ENCODE results near the gene RHOT2. TPM values are rescaled to one million over a fixed set of nuclear protein-coding genes. Genes with fewer than 3 reads are reported as not detected.

Gene RHOT2
- total RNA-seq, 1 experiment from 2014 or later, result 184 TPM

- peaks cover 10% of the 10 kb centered on the region for H3K4me1 ChIP-seq (ENCODE audit: insufficient read depth, low read length, poor library complexity, severe bottlenecking)
- no peak overlapping the region for H3K27ac ChIP-seq (ENCODE audit: low read depth, low read length, poor library complexity, severe bottlenecking)
- H3K9me3 ChIP-seq (ENCODE audit: low read depth, low read length, poor library complexity, severe bottlenecking), result no peaks in the 10 kb centered on the region
- no peaks in the 10 kb centered on the region for H3K27me3 ChIP-seq (replicated peaks; ENCODE audit: insufficient read depth, low read depth, low read length, poor library complexity)
- no TSS peak for BruUV-seq (replicated peaks)
- no peak overlapping the region for H3K4me3 ChIP-seq (ENCODE audit: low read depth, low read length, poor library complexity, severe bottlenecking)
- intact Hi-C loops (cut with micrococcal nuclease; ENCODE audit: unreplicated experiment), result loop anchor here (5.0 kb wide), 1 partner anchor 52 kb away; no protein-coding TSS in a partner anchor
- no peak for DNase-seq (ENCODE audit: low spot score)
- no peak for TF ChIP-seq EZH2 (IDR thresholded peaks at IDR 0.05; ENCODE audit: borderline replicate concordance, low read depth, low read length, poor library complexity, severe bottlenecking)
- TF ChIP-seq, protein P1, sequence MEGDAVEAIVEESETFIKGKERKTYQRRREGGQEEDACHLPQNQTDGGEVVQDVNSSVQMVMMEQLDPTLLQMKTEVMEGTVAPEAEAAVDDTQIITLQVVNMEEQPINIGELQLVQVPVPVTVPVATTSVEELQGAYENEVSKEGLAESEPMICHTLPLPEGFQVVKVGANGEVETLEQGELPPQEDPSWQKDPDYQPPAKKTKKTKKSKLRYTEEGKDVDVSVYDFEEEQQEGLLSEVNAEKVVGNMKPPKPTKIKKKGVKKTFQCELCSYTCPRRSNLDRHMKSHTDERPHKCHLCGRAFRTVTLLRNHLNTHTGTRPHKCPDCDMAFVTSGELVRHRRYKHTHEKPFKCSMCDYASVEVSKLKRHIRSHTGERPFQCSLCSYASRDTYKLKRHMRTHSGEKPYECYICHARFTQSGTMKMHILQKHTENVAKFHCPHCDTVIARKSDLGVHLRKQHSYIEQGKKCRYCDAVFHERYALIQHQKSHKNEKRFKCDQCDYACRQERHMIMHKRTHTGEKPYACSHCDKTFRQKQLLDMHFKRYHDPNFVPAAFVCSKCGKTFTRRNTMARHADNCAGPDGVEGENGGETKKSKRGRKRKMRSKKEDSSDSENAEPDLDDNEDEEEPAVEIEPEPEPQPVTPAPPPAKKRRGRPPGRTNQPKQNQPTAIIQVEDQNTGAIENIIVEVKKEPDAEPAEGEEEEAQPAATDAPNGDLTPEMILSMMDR (conservative IDR thresholded peaks at IDR 0.05; ENCODE audit: low read depth, low read length), result no peak
- CTCF ChIA-PET, result no interaction called here
- POLR2A ChIA-PET (ENCODE audit: low non-redundant PET), result no interaction called here
- H3K36me3 ChIP-seq (ENCODE audit: insufficient read depth, low read length, poor library complexity, severe bottlenecking), result no peaks in the 10 kb centered on the region
These were observed 29.1 kb upstream of the RHOT2 start for GRCh38 chr16:638836-639235.

GRCh38 chr16:640614-641013, 27.3 kb upstream of the RHOT2 start:
- BruUV-seq (replicated peaks), result no TSS peak
- ChIA-PET POLR2A (ENCODE audit: low non-redundant PET) (no interaction called here), CTCF (no interaction called here)
- H3K9me3 ChIP-seq (ENCODE audit: low read depth, low read length, poor library complexity, severe bottlenecking), result no peaks in the 10 kb centered on the region
- H3K27ac ChIP-seq (ENCODE audit: low read depth, low read length, poor library complexity, severe bottlenecking), result no peak overlapping the region
- H3K27me3 ChIP-seq (replicated peaks; ENCODE audit: insufficient read depth, low read depth, low read length, poor library complexity), result no peaks in the 10 kb centered on the region
- H3K4me3 ChIP-seq (ENCODE audit: low read depth, low read length, poor library complexity, severe bottlenecking), result peak overlapping the region; percentile 77
- no peak for DNase-seq (ENCODE audit: low spot score)
- peaks cover 10% of the 10 kb centered on the region for H3K4me1 ChIP-seq (ENCODE audit: insufficient read depth, low read length, poor library complexity, severe bottlenecking)
- no peaks in the 10 kb centered on the region for H3K36me3 ChIP-seq (ENCODE audit: insufficient read depth, low read length, poor library complexity, severe bottlenecking)
- intact Hi-C loops (cut with micrococcal nuclease; ENCODE audit: unreplicated experiment), result no loop called here
- TF ChIP-seq, protein P1 (conservative IDR thresholded peaks at IDR 0.05; ENCODE audit: low read depth, low read length), result no peak
- TF ChIP-seq EZH2 (IDR thresholded peaks at IDR 0.05; ENCODE audit: borderline replicate concordance, low read depth, low read length, poor library complexity, severe bottlenecking), result no peak

DNA sequence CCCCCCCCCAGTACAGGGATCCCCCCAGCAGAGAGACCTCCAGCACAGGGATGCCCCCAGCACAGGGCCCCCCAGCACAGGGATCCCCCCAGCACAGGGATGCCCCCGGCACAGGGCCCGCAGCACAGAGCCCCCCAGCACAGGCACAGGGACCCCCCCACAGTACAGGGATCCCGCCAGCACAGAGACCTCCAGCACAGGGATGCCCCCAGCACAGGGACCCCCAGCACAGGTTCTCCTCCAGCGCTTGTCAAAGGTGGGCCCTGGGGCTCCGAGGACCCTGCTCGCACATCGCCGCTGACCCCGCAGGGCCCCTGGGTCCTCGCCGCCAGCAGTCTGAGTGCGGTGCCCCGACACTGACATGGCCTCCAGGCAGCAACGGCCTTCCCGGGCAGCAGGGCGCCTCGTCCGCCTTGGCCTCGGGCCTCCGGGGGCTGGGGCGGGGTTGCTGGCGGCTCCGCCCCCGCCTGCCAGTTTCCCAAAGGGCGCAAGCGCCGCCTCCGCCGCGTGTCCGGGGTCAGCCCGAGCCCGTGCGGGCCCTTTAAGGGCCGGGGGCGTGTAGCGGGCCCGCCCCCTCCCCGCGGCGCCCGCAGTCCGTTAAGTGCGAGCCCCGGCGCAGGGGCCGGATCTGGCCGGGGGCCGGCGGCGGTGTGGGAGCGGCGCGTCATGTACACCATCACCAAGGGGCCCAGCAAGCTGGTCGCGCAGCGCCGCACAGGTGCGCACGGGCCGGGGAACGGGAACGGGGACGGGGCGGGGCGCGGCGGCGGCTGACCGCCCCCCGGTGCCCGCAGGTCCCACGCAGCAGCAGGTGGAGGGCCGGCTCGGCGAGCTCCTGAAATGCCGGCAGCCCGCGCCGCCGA, 26.4 kb upstream of the RHOT2 start, which contains the start of gene MCRIP2:
TSS of gene MCRIP2 (plus strand) at position 503 of the 863 bp plus-strand sequence. CDS start at position 667, 164 bp downstream.
- H3K27ac ChIP-seq (ENCODE audit: low read depth, low read length, poor library complexity, severe bottlenecking), result peak within 1 kb of the TSS; percentile 61
- DNase-seq (ENCODE audit: low spot score), result peak; percentile 72
- H3K9me3 ChIP-seq (ENCODE audit: low read depth, low read length, poor library complexity, severe bottlenecking), result no peaks in the 10 kb centered on the region
- BruUV-seq (replicated peaks), result no TSS peak
- ChIA-PET POLR2A (ENCODE audit: low non-redundant PET) (no interaction called here), CTCF (no interaction called here)
- peak within 1 kb of the TSS; percentile 77 for H3K4me3 ChIP-seq (ENCODE audit: low read depth, low read length, poor library complexity, severe bottlenecking)
- TF ChIP-seq, protein P1 (conservative IDR thresholded peaks at IDR 0.05; ENCODE audit: low read depth, low read length), result no peak
- TF ChIP-seq EZH2 (IDR thresholded peaks at IDR 0.05; ENCODE audit: borderline replicate concordance, low read depth, low read length, poor library complexity, severe bottlenecking), result no peak
- H3K36me3 ChIP-seq (ENCODE audit: insufficient read depth, low read length, poor library complexity, severe bottlenecking), result no peaks in the 10 kb centered on the region
- H3K27me3 ChIP-seq (replicated peaks; ENCODE audit: insufficient read depth, low read depth, low read length, poor library complexity), result no peaks in the 10 kb centered on the region
- H3K4me1 ChIP-seq (ENCODE audit: insufficient read depth, low read length, poor library complexity, severe bottlenecking), result peaks cover 10% of the 10 kb centered on the region
- intact Hi-C loops (cut with micrococcal nuclease; ENCODE audit: unreplicated experiment), result no loop called here
